TTC549 (cell line): Measurements from ENCODE around the gene GPX3.

Source experiments
- FAIRE-seq: peaks from 2 replicates; lab custom pipeline; 2012; peaks lifted over from hg19 to GRCh38; lab: Jason Lieb, UNC

The GPX3 gene

GRCh38 chr5:151058301-151058700, 37.9 kb downstream of the GPX3 start:
- no peak for FAIRE-seq

GRCh38 chr5:151058891-151059489, 38.6 kb downstream of the GPX3 start:
- no peak for FAIRE-seq

GRCh38 chr5:151060742-151061141, 40.4 kb downstream of the GPX3 start:
- FAIRE-seq: no peak

- no peak for FAIRE-seq
Observed at GRCh38 chr5:151062405-151063141, 42.2 kb downstream of the GPX3 start.

- no peak for FAIRE-seq
Observed at GRCh38 chr5:151063142-151063989, 43.0 kb downstream of the GPX3 start.

GRCh38 chr5:151064916-151065499, 44.6 kb downstream of the GPX3 start:
- no peak for FAIRE-seq

GRCh38 chr5:151065609-151066008, 45.2 kb downstream of the GPX3 start:
- no peak for FAIRE-seq

GRCh38 chr5:151066920-151067319, 46.5 kb downstream of the GPX3 start:
- no peak for FAIRE-seq

- FAIRE-seq: no peak
Observed at GRCh38 chr5:151067632-151068432, 47.4 kb downstream of the GPX3 start.

GRCh38 chr5:151068433-151069197, 48.2 kb downstream of the GPX3 start:
- no peak for FAIRE-seq

- no peak for FAIRE-seq
Observed at GRCh38 chr5:151070449-151070848, 50.1 kb downstream of the GPX3 start.

GRCh38 chr5:151071021-151071420, 50.6 kb downstream of the GPX3 start:
- FAIRE-seq: no peak

GRCh38 chr5:151071848-151072629, 51.6 kb downstream of the GPX3 start:
- no peak for FAIRE-seq

- FAIRE-seq: no peak
Observed at GRCh38 chr5:151072630-151073025, 52.2 kb downstream of the GPX3 start.

GRCh38 chr5:151073280-151073679, 52.9 kb downstream of the GPX3 start:
- no peak for FAIRE-seq

- no peak for FAIRE-seq
Observed at GRCh38 chr5:151074557-151074956, 54.2 kb downstream of the GPX3 start.

GRCh38 chr5:151075698-151076331, 55.4 kb downstream of the GPX3 start:
- FAIRE-seq: no peak

GRCh38 chr5:151076616-151077015, 56.2 kb downstream of the GPX3 start:
- FAIRE-seq: no peak

- no peak for FAIRE-seq
Observed at GRCh38 chr5:151077419-151077818, 57.0 kb downstream of the GPX3 start.

GRCh38 chr5:151077967-151078366, 57.6 kb downstream of the GPX3 start:
- no peak for FAIRE-seq
